ENCODE measurements around the gene WAC.

Gene WAC

GRCh38 chr10:28661035-28661434 lies 128.1 kb downstream of the WAC start:
- in situ Hi-C loops (cut with MboI; ENCODE audit: low sequenced_read_pairs): loop anchor here (25.0 kb wide), 1 partner anchor 651 kb away; no protein-coding TSS in a partner anchor

GRCh38 chr10:28663576-28664368 lies 130.9 kb downstream of the WAC start:
- in situ Hi-C loops (cut with MboI; ENCODE audit: low sequenced_read_pairs): loop anchor here (25.0 kb wide), 1 partner anchor 649 kb away; no protein-coding TSS in a partner anchor

- in situ Hi-C loops (cut with MboI; ENCODE audit: low sequenced_read_pairs): loop anchor here (25.0 kb wide), 1 partner anchor 648 kb away; no protein-coding TSS in a partner anchor
These were observed 131.4 kb downstream of the WAC start for GRCh38 chr10:28664369-28664740.

- in situ Hi-C loops (cut with MboI; ENCODE audit: low sequenced_read_pairs): loop anchor here (5.0 to 25.0 kb wide), 2 partner anchors 325 to 645 kb away; no protein-coding TSS in a partner anchor
These were observed 134.0 kb downstream of the WAC start for GRCh38 chr10:28666751-28667467.

- in situ Hi-C loops (cut with MboI; ENCODE audit: low sequenced_read_pairs): loop anchor here (5.0 to 25.0 kb wide), 2 partner anchors 324 to 644 kb away; no protein-coding TSS in a partner anchor
These were observed 135.7 kb downstream of the WAC start for GRCh38 chr10:28668363-28669226.

GRCh38 chr10:28669227-28670173 lies 136.6 kb downstream of the WAC start:
- in situ Hi-C loops (cut with MboI; ENCODE audit: low sequenced_read_pairs): loop anchor here (5.0 to 25.0 kb wide), 2 partner anchors 323 to 643 kb away; no protein-coding TSS in a partner anchor

Measured in HL-60/S4 treated with retinoic acid at 250 ng/mL for 4 days and 3 days (cell line).